Measurements from ENCODE around the gene FYB2.

- TF ChIP-seq SP1 (IDR thresholded peaks at IDR 0.05) (no peak), FOXM1 (IDR thresholded peaks at IDR 0.05; ENCODE audit: borderline replicate concordance) (no peak), TARDBP (IDR thresholded peaks at IDR 0.05) (no peak), ELF4 (IDR thresholded peaks at IDR 0.05) (no peak), FOXA1 (IDR thresholded peaks at IDR 0.05) (no peak), BHLHE40 (IDR thresholded peaks at IDR 0.05; ENCODE audit: borderline replicate concordance) (no peak), LEF1 (IDR thresholded peaks at IDR 0.05; ENCODE audit: borderline replicate concordance) (no peak)
These were observed 5.7 kb upstream of the FYB2 start for GRCh38 chr1:56824938-56825337.
